Right atrium auricular region (tissue), 2 donors: ENCODE measurements around the gene TBC1D14. TPM values are rescaled to one million over a fixed set of nuclear protein-coding genes. Genes with fewer than 3 reads are reported as not detected.

Experiments
- DNase-seq: peaks from one replicate; pipeline ENCODE4 v3.0.0-alpha.2; 2019; ENCODE audit warnings: low spot score
- H3K27ac ChIP-seq, 2 donors: fragments of 200-600 bp; sonication (generic); 1 replicate in 1 of 2; 2 replicates in 1 of 2; pipeline ENCODE4 v1.5.1; 2016 to 2019
- H3K27me3 ChIP-seq, 2 donors: fragments of 200-600 bp; sonication (generic); one replicate each; pipeline versions ENCODE4 v1.5.1 to v1.6.0; 2017 to 2019
- H3K36me3 ChIP-seq: fragments of 200-600 bp; sonication (generic); one replicate; pipeline ENCODE4 v1.5.1; 2016
- H3K4me1 ChIP-seq, 2 donors: fragments of 200-600 bp; sonication (generic); one replicate each; pipeline versions ENCODE4 v1.5.1 to v1.6.0; 2017 to 2019
- H3K4me3 ChIP-seq, 2 donors: fragments of 200-600 bp; sonication (generic); 1 replicate in 1 of 2; 2 replicates in 1 of 2; pipeline ENCODE4 v1.5.1; 2017 to 2019; ENCODE audit warnings: mild to moderate bottlenecking in 1 of 2, moderate library complexity in 1 of 2
- H3K9me3 ChIP-seq, 2 donors: fragments of 200-600 bp; sonication (generic); one replicate each; pipeline ENCODE4 v1.5.1; 2019
- CTCF ChIP-seq, 2 donors: fragments of 200-600 bp; sonication (generic); IDR thresholded peaks; one replicate each; pipeline ENCODE4 v1.5.1; 2019; ENCODE audit warnings: antibody characterized with exemption in 2 of 2
- total RNA-seq, 2 donors: library from RNA; depleted of rRNA; stranded (reverse); fragments of >200 nt; gene quantifications; one replicate each; pipeline ENCODE4 v1.1.0, GENCODE V29; 2016

The TBC1D14 gene
- total RNA-seq, 2 donors from 2014 or later = 33.7 to 34.0 TPM

DNA sequence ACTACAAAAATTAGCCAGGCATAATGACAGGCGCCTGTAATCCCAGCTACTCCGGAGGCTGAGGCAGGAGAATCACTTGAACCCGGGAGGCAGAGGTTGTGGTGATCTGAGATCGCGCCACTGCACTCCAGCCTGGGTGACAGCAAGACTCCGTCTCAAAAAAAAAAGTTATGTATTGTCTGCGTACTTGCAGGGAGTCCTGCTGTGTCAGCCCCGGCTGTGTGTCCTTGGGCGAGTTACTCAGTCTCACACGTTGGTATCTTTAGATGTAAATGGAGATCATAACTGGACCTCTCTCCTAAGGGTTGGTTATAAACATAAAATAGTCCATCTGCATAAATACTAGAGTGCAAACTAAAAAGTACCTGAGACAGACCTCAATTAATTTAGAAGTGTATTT is 22.7 kb upstream of the TBC1D14 start:
- no peak for TF ChIP-seq CTCF (IDR thresholded peaks at IDR 0.05)
- H3K4me1 ChIP-seq = peaks cover 0 to 38% of the 10 kb centered on the region in 2 donors
- no peak overlapping the region for H3K4me3 ChIP-seq
- peaks cover 7% of the 10 kb centered on the region for H3K36me3 ChIP-seq
- no peaks in the 10 kb centered on the region for H3K9me3 ChIP-seq
- DNase-seq = peak; percentile 52
- H3K27ac ChIP-seq = peak overlapping the region; percentile 85 to 92
- H3K27me3 ChIP-seq = no peaks in the 10 kb centered on the region

DNA sequence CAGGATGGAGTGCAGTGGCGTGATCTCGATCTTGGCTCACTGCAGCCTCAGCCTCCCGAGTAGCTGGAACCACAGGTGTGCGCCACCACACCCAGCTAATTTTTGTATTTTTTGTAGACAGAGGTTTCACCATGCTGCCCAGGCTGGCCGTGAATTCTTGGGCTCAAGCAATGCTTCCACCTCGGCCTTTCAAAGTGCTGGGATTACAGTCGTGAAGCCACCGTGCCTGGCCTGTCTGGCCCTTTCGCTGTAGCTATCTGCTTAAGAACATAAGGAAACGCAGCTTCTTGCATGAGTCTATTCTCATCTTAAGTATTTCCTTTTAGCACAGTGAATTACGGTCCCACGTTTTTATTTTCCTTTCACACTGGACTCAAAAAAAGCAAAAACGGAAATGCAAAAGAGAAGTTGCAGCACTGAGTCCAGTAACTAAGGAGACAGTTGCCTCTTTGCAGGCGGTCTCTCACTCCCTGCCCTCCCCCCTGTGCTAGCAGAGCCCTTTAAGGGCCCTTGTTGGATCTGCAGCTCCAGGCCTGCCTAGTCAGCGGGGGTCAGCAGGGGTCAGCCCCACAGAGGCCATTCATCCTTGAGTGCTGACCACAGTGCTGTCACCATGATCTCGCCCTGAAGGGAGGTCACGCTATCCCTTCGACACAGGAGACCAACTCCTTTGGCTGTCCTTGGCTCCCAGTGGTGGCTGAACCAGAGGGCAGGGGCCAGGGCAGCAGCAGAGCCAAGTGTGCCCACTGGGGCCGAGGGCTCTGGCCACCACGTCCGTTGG is 21.8 kb upstream of the TBC1D14 start:
- H3K27ac ChIP-seq = peak overlapping the region in 1 of 2 donors; percentile 92
- peaks cover 0 to 47% of the 10 kb centered on the region in 2 donors for H3K4me1 ChIP-seq
- no peaks in the 10 kb centered on the region for H3K27me3 ChIP-seq
- no peak for TF ChIP-seq CTCF (IDR thresholded peaks at IDR 0.05)
- H3K9me3 ChIP-seq = no peaks in the 10 kb centered on the region
- no peaks in the 10 kb centered on the region for H3K36me3 ChIP-seq
- DNase-seq = peak; percentile 57
- H3K4me3 ChIP-seq = no peak overlapping the region

- Histone ChIP-seq H3K36me3 (no peaks in the 10 kb centered on the region), H3K27me3 (no peaks in the 10 kb centered on the region), H3K27ac (no peak overlapping the region), H3K4me3 (no peak overlapping the region), H3K4me1 (peaks cover 0 to 49% of the 10 kb centered on the region in 2 donors), H3K9me3 (no peaks in the 10 kb centered on the region)
- no peak for TF ChIP-seq CTCF (IDR thresholded peaks at IDR 0.05)
- peak; percentile 9 for DNase-seq
Observed at GRCh38 chr4:6888506-6889071, 21.0 kb upstream of the TBC1D14 start.

DNA sequence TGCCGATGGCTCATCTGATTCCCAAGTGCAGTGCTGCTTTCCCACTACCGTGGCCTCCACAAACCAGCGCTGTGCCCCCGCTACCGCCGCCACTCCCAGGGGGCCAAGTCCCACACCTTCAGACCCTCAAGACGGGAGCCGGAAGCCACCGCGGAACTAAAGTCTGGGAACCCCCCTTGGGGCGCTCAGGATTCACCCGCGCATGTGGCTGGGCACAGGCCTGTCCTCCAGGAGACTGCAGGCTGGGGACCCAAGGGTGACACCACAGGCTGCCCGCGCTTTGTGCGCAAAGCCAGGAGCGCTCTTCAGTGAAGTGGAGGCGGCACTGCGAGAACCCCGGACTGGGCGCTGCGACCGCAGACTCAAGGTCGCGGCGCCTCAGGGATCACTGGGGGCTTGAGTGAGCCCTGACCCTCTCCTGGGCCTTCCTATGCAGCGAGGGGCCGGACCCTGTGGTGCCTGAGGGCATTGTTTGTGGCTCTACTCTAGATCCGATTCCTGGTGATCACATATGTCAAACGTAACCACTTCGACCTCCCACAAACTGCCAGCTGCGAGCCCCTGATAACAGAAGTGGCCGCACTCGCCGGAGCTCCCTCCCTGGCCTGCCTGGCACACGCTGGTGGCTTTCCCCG is 20.4 kb upstream of the TBC1D14 start:
- Histone ChIP-seq H3K4me1 (peaks cover 0 to 49% of the 10 kb centered on the region in 2 donors), H3K9me3 (no peaks in the 10 kb centered on the region), H3K36me3 (no peaks in the 10 kb centered on the region), H3K27ac (no peak overlapping the region), H3K27me3 (no peaks in the 10 kb centered on the region), H3K4me3 (no peak overlapping the region)
- no peak for DNase-seq
- no peak for TF ChIP-seq CTCF (IDR thresholded peaks at IDR 0.05)

DNA sequence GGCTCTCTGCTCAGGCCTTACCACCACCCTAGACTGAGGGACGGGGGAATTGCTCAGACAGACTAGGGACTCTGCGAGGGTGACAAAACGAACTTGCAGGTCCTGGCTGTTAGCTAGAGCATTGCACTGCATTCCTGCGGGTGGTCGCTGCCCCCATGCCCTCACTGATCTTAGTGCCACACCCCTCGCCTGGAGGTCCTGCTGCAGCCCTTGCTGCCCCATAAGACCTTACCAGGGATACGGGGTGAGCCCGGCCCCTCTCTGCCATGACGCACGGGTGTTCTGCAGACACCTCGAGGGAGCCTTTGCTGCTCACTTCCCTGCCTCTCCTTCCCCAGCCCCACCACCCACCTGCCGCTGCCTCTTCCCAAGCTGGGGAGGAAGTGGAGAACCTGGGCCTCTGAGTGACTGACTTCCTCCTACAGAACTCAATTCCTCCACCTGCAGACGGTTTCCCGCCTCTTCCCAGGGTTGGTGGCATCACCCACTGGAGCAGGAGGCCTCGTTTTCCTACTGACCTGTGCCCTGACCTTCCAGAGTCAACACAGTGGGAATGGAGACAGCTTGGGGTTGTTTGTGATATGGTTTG is 19.8 kb upstream of the TBC1D14 start:
- Histone ChIP-seq H3K36me3 (no peaks in the 10 kb centered on the region), H3K9me3 (no peaks in the 10 kb centered on the region), H3K4me3 (no peak overlapping the region), H3K27me3 (no peaks in the 10 kb centered on the region), H3K4me1 (peaks cover 0 to 49% of the 10 kb centered on the region in 2 donors), H3K27ac (no peak overlapping the region)
- TF ChIP-seq CTCF (IDR thresholded peaks at IDR 0.05) = no peak
- DNase-seq = no peak
